GM18868 (cell line): ENCODE measurements around the gene TYROBP.
"Not testable (repeated sequence)": the region's sequence is repeated elsewhere in the genome, so short reads cannot be mapped to it uniquely, and the experiment has no call there.

ENCODE experiments used
- ATAC-seq: cut with Tn5 transposase; IDR thresholded peaks from one replicate; pipeline ENCODE4 v1.9.1; 2021; ENCODE audit warnings: mild to moderate bottlenecking, moderate library complexity; ENCODE audit not compliant: unreplicated experiment

TYROBP gene

DNA sequence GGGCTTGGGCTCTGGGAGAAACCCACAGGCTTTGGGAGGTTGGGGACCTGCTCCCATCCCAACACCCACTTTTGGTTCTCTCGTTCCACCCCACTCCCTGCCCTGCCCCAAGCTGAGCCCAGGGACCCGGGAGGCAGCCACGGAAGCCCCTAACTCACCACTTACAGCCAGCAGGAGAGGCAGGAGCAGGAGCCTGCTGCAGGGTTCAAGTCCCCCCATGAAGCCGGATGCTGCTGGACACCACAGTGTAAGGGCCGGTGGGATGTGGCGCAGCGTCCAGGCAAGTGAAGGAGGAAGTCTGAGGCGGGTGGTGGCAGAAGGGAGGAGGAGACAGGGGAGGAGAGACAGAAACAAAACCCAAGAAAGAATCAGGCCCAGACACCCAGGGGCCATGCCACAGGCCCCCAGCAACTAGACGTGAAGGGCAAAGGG lies at the start of gene TYROBP:
Gene TYROBP, minus strand, starts transcription at position 286 of the 432 bp plus-strand sequence. Its CDS starts 67 bp downstream, at position 219.
- no peak for ATAC-seq

DNA sequence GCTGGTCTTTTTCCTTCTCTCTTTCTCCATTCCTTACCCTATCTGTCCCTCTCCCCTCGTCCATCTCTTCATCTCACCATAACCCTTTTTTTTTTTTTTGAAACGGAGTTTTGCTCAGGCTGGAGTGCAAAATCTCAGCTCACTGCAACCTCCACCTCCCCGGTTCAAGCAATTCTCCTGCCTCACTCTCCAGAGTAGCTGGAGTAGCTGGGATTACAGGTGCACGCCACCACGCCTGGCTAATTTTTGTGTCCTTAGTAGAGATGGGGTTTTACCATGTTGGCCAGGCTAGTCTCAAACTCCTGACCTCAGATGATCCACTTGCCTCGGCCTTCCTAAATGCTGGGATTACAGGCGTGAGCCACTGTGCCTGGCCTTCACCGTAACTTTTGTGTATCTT lies 49.3 kb upstream of the TYROBP start:
- not testable (repeated sequence) for ATAC-seq

DNA sequence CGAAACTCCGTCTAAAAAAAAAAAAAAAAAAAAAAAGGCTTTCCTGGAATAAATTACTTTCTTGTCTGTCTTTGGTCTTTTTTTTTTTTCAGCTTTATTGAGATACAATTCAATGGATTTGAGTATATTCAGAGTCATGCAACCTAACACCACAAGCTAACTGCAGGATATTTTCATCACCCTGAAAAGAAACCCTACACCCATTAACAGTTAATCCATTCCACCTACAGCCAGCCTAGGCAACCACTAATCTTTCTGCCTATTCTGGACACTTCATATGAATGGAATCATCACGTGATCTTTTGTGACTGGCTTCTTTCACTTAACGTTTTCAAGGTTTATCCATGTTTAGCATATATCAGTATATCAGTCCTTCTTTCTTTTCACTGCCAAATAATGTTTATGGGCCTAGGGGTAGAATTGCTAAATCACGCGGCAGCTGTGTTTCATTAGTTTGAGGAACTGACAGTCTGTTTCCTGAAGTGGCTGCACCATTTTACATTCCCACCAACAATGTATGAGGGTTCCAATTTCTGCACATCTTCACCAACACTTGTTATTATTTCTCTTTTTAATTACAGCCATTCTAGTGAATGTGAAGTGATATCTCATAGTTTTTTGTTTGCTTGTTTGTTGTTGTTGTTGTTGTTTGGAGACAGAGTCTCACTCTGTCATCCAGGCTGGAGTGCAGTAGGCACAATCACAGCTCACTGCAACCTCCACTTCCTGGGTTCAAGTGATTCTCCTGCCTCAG lies 48.0 kb upstream of the TYROBP start:
- no peak for ATAC-seq

DNA sequence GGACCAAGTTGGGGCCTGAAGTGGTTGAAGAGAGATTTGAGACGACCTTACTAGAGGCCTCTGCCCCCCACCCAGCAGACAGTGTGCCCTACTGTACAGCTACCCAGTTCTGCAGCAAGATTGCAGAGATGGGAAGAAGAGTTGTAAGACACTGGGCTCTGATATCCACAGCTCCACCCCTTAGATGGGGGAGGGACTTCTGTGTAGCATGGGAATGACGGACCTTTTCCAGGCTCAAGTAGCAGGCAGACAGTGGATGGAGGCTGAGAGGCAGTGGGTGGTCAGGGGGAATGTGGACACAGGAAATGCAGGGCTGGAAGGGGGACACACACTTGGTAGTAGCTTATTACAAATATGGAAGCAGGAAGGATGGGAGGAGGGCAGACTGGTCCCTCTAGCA lies 41.0 kb upstream of the TYROBP start:
- ATAC-seq: no peak

DNA sequence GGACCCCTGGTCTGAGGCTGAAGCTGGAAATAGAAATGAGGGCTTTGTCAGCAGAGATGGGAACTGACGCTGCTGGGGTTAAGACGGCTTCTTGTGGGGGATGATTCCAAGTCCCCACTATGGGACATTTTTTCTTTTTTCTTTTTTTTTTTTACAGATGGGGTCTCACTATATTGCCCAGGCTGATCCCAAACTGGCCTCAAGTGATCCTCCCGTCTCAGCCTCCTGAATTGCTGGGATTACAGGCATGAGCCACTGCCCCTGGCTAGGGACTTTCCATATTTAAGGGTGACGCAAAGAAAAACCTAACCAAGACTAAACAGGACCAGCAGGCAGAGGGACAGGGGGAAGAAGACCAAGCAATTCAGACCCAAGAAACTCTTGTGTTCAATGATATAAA lies 38.1 kb upstream of the TYROBP start:
- no peak for ATAC-seq

DNA sequence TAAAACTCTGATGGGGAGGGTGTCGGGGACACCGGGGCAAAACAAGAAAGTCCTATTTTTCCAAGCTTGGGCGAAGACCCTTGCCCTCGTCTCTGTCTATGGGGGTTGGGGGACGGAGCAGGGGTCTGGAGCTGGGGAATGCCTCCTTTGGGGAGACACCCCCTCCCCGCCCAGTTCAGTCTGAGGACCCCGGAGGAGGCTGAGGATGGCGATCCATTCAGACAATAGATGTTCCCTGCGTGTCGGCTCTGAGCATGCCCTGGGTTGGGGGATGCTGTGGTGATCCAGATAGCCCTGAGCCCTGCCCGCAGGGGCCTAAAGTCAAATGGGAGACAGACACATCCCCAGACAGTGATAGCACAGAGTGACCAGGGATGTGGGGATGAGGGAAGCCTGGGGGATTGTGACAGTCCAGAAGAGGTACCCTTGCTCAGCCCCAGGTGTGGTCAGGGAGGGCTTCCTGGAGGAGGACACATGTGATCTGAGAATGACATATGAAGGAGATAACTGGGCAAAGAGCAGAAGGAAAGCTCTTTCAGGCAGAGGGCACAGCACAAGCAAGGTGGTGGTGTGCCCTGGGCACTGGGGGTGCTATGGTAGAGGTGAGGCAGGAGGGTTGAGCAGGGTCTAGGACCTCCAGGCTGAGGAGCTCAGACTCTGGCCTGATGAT lies 37.2 kb upstream of the TYROBP start:
- no peak for ATAC-seq

DNA sequence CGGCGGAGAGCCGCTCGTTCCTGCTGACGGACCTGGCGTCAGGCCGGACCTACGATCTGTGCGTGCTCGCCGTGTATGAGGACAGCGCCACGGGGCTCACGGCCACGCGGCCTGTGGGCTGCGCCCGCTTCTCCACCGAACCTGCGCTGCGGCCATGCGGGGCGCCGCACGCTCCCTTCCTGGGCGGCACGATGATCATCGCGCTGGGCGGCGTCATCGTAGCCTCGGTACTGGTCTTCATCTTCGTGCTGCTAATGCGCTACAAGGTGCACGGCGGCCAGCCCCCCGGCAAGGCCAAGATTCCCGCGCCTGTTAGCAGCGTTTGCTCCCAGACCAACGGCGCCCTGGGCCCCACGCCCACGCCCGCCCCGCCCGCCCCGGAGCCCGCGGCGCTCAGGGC lies 36.5 kb upstream of the TYROBP start:
- no peak for ATAC-seq

DNA sequence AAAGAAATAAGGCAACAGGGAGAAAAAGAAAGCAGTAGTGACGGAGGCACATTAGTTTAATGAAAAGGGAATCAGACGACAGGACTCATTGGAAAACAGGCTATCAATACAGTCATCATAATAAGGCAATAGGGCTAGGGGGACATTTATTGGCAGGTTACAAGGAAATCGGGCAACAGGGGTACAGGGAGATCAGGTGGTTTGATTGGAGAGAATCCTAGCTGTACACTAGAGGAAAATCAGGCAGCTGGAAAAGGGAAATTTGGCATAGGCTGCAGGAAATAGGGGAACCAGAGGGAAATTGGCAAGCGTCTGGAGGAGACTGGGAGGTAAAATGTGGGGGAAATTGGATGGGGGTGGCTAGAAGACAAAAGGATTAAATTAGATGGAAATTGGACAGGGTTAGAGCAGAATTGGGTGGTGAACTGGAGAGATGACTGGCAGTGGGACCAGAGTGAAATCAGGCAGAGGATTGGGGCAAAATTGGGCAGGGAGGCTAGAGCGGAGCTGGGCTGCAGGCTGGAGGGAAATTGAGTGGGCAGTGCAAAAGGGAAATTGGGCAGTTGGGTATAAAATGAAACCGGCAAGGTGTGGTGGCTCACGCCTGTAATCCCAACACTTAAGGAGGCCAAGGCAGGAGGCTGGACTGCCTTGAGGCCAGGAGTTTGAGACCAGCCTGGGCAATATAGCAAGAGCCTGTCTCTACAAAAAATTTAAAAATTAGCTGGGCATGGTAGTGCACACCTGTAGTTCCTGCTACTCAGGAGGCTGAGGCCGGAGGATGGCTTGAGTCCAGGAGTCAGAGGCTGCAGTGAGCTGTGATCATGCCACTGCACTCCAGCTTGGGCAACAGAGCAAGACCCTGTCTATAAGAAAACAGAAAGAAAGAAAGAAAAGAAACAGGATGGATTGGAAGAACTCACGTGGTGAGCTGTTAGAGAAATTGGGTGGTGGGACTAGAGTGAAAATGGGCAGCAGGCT lies 35.5 kb upstream of the TYROBP start:
- no peak for ATAC-seq

DNA sequence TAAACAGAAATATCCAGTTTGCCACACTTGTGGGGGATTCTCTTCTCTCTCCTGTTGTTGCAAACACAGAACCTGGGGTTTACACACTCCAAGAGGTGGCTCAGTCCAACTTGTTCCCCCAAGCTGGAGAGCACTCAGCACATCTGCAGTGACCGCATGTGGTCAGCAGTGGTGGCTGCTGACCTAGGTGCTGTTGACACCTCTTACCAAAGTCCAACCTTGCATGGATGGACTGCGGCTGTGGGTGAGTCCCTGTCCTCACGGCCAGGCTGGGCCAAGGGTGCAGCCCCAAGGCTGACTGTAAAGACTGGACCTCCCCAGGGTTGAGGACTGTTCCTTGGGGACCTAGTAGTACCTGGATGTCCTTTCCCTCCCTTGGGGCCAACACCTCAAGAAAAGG lies 34.1 kb upstream of the TYROBP start:
- no peak for ATAC-seq

DNA sequence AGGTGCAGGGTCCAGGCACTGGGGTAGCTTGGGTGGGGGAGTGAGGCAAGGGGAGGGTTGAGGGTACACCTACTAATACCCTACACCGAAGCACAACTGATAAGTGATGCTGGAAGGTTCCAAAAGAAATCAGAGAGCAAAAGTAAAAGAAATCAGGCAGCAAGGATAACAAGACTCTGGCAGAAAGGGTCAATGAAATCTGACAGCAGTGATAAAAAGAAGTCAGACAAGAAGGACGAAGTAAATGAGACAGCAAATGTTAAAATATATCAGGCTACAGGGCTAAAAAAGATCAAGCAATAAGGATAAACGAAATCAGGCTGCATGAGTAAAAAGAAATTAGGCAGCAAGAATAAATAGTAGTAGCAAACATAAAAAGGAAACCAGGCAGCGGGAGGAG lies 32.7 kb upstream of the TYROBP start:
- ATAC-seq: no peak

DNA sequence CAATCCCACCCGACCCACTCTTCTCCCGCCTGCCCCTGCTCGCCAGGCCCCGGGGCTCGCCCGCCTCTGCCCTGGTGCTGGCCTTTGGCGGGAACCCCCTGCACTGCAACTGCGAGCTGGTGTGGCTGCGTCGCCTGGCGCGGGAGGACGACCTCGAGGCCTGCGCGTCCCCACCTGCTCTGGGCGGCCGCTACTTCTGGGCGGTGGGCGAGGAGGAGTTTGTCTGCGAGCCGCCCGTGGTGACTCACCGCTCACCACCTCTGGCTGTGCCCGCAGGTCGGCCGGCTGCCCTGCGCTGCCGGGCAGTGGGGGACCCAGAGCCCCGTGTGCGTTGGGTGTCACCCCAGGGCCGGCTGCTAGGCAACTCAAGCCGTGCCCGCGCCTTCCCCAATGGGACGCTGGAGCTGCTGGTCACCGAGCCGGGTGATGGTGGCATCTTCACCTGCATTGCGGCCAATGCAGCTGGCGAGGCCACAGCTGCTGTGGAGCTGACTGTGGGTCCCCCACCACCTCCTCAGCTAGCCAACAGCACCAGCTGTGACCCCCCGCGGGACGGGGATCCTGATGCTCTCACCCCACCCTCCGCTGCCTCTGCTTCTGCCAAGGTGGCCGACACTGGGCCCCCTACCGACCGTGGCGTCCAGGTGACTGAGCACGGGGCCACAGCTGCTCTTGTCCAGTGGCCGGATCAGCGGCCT lies 32.1 kb upstream of the TYROBP start:
- ATAC-seq: no peak

DNA sequence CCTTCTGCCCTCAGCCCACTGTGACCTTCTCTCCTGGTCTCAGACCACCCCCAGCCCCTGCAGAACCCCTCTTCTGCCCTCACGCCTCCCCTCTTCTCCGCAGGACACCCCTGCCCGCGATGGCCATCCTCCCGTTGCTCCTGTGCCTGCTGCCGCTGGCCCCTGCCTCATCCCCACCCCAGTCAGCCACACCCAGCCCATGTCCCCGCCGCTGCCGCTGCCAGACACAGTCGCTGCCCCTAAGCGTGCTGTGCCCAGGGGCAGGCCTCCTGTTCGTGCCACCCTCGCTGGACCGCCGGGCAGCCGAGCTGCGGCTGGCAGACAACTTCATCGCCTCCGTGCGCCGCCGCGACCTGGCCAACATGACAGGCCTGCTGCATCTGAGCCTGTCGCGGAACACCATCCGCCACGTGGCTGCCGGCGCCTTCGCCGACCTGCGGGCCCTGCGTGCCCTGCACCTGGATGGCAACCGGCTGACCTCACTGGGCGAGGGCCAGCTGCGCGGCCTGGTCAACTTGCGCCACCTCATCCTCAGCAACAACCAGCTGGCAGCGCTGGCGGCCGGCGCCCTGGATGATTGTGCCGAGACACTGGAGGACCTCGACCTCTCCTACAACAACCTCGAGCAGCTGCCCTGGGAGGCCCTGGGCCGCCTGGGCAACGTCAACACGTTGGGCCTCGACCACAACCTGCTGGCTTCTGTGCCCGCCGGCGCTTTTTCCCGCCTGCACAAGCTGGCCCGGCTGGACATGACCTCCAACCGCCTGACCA lies 31.4 kb upstream of the TYROBP start:
- ATAC-seq: no peak

DNA sequence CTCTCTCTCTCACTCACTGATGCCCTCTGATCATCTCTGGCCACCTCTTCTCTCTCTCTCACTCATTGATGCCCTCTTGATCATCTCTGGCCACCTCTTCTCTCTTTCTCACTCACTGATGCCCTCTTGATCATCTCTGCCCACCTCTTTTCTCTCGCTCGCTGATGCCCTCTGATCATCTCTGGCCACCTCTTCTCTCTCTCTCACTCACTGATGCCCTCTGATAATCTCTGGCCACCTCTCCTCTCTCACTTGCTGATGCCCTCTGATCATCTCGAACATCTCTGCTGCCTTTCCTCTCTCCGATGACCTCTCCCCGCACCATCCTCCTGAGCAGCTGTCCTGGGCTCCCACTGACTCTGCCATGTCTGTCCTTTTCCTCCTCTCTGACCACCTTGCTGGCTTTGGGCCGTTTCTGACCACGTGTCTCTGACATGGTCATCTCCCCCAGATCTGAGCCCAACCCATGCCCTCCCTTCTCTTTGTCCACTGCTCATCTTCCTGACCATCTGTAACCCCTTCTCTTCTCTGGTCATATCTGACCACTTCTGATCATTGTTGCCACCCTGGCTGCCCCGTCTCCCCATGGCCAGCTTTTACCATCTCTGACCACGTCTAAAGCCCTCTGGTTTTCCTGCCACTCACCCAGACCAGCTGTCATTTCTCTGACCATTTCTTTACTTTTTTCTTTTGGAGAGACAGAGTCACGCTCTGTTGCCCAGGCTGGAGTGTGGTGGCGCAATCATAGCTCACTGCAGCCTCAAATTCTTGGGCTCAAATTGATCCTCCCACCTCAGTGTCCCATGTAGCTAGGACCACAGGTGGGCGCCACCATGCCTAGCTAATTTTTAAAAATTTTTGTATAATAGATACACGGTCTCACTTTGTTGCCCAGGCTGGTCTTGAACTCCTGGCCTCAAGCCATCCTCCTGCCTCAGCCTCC lies 30.5 kb upstream of the TYROBP start:
- no peak for ATAC-seq

DNA sequence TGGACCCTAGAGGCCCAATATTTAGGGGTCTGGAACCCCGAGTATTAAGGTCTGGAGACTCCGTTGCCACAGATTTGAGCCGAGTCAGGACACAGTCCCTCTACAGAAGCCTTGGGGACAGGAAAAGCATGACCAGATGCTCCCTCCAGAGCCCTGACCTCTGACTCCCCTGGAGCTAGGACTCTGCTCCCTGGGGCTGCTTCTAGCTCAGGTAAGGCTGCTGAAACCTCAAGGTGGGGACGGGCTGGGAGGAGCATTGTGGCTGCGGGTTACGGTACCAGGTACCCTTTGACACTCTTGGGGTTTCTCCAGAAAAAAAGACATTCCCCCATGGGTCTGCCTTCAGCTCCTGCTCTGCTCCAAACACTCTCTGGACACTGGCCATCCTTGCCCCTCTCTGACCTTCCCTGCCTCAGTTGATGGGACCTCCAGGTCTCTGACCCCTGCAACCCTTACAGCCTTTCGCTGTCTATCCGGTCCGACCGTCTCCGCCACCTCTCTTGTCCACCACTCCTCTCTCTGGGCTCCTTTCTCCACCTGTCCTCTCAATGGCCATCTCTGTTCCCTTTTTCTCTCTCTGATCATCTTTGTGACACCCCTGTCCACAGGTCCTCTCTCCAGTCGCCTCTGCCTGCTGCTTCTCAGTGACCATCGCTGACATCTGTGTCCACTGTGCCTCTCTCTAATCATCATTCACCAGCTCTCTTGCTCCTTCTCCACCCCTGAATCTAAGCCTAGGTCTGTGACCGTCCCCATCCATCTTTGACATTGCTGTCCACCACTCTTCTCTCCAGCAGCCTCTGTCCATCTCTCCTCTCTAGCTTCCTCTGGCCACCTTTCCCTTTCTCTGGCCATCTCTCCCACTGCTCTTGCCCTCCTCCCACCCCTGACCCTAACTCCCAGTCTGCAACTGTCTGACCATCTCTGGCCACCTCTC lies 29.5 kb upstream of the TYROBP start:
- ATAC-seq: no peak

DNA sequence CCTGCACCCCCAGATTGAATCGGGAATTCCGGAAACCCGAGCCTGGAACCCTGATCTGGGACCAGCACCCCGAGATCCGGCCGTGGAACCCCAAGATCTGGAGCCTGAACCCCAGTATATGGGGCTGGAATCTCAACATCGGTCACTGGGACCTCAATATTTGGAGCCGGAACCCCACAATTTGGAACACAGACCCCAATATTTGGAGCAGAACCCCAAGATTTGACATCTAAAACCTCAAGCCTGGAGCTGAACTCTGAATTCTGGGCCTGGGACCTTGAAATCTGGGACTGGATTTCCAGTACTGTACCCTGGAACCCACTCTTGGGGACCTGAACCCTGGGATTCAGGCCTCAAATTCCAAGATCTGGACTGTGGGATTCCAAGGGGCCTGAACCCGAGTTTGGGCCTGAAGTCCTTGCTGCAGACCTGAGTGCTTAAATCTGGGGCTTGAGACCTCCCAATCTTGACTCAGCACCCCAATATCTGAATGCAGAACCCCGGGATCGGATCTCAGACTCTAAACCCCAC lies 28.7 kb upstream of the TYROBP start:
- no peak for ATAC-seq

DNA sequence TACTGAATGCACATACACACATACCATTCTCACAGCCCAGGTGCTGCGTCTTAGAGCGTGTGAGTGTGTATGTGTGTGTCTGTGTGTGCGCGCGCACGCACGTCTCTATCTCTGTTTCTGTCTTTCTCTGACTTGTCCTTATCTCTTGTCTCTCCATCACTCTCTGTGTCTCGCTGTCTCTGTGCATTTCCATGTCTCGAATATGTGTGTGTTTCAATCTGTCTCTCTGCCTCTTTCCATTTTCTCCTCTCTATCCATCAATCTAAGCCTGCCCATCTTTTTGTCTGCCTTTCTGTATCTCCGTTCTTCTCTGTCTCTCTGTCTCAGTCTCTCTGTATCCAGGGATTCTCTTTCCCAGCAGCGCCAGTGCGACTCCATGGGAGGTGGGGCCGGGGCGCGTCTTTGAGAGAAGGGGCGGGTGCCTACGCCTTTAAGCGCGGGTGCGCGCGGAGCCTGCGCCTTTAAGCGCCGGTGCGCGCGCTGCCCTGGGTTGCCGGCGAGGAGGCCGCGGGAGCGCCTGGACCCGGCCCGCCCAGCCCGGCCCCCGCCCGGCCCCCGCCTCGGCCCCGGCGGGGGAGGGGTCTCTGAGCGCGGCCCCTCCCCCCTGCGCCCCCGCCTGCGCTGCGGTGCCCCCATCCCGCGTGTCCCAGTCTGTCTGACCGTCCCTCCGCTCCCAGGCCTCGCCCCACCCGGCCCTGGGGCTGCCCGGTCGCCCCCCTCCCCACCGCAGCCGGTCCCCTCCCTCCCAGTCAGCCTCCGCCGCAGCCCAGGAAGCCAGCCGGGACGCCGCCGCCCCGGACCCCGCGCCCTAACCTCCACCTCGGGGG lies 28.0 kb upstream of the TYROBP start, which contains the start of gene LRFN3:
Gene LRFN3, plus strand, starts transcription at position 464 of the 827 bp plus-strand sequence. CDS start 3,052 bp downstream, outside the sequence.
- no peak for ATAC-seq
